ENCODE results near the gene TM6SF1. TPM values are rescaled to one million over a fixed set of nuclear protein-coding genes. Genes with fewer than 3 reads are reported as not detected.

The TM6SF1 gene
- total RNA-seq, 1 experiment from 2014 or later: 0.69 TPM

DNA sequence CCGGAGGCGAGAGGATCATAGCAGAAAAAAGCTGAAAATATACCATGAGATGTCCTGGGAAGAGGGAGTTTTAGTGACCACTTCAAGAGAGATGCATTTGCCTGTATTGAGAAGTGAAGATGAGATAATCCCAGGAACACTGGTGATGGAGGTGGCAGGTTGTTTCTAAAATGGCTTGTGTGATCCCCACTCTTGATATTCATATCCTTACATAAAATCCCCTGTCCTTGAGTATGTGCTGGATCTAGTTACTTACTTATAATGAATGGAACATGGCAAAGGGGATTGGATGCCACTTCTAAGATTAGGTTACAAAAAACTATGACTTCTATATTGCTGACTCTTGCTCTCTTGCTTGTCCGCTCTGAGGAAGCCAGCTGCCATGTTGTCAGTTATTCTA, 78.1 kb downstream of the TM6SF1 start:
- Histone ChIP-seq H3K4me3 (ENCODE audit: low read depth in 2 of 2, low read length in 2 of 2) (no peak overlapping the region), H3K36me3 (ENCODE audit: control insufficient read depth, insufficient read depth, low read length) (no peaks in the 10 kb centered on the region), H3K9me3 (ENCODE audit: control insufficient read depth, insufficient read depth, low read depth, low read length) (no peaks in the 10 kb centered on the region), H3K27ac (ENCODE audit: low read length) (no peak overlapping the region), H3K4me1 (ENCODE audit: control insufficient read depth, insufficient read depth, low read length) (no peaks in the 10 kb centered on the region), H3K27me3 (ENCODE audit: control insufficient read depth, insufficient read depth, low read length) (no peaks in the 10 kb centered on the region)
- in situ Hi-C loops (cut with HindIII; ENCODE audit: low pct_unique_long_range_greater_than_20kb, low sequenced_read_pairs): no loop called here
- intact Hi-C loops (cut with micrococcal nuclease; ENCODE audit: unreplicated experiment): no loop called here
- no peak for ATAC-seq
- ChIA-PET CTCF (no interaction called here), POLR2A (no interaction called here)
- BruUV-seq (replicated peaks): no TSS peak
- DNase-seq (ENCODE audit: low read depth, low spot score): no peak
- TF ChIP-seq TCF7L2 (IDR thresholded peaks at IDR 0.05; ENCODE audit: low read depth, low read length): no peak
- TF ChIP-seq POLR2AphosphoS5 (IDR thresholded peaks at IDR 0.05; ENCODE audit: low read depth, low read length): no peak
- TF ChIP-seq, protein P1, sequence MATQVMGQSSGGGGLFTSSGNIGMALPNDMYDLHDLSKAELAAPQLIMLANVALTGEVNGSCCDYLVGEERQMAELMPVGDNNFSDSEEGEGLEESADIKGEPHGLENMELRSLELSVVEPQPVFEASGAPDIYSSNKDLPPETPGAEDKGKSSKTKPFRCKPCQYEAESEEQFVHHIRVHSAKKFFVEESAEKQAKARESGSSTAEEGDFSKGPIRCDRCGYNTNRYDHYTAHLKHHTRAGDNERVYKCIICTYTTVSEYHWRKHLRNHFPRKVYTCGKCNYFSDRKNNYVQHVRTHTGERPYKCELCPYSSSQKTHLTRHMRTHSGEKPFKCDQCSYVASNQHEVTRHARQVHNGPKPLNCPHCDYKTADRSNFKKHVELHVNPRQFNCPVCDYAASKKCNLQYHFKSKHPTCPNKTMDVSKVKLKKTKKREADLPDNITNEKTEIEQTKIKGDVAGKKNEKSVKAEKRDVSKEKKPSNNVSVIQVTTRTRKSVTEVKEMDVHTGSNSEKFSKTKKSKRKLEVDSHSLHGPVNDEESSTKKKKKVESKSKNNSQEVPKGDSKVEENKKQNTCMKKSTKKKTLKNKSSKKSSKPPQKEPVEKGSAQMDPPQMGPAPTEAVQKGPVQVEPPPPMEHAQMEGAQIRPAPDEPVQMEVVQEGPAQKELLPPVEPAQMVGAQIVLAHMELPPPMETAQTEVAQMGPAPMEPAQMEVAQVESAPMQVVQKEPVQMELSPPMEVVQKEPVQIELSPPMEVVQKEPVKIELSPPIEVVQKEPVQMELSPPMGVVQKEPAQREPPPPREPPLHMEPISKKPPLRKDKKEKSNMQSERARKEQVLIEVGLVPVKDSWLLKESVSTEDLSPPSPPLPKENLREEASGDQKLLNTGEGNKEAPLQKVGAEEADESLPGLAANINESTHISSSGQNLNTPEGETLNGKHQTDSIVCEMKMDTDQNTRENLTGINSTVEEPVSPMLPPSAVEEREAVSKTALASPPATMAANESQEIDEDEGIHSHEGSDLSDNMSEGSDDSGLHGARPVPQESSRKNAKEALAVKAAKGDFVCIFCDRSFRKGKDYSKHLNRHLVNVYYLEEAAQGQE (IDR thresholded peaks at IDR 0.05; ENCODE audit: insufficient read depth in 1 of 2, low read depth in 2 of 2, low read length in 1 of 2): no peak
- TF ChIP-seq SIN3A (IDR thresholded peaks at IDR 0.05; ENCODE audit: borderline replicate concordance, insufficient read depth, low read depth, low read length): no peak

Small RNA genes within 50 kb of the gene (microRNA-seq; reads per million reads assigned to microRNA genes)
- gene MIR4515 (ENCODE audit: unreplicated experiment): not detected

Other genes with a start within 250 kb of the TM6SF1 start
- 35.9 TPM for gene HOMER2, start 154.9 kb upstream of the TM6SF1 start, total RNA-seq (2021; ENCODE audit: unreplicated experiment)
- gene RAMAC, start 121.4 kb upstream of the TM6SF1 start, total RNA-seq (2021; ENCODE audit: unreplicated experiment): 32.0 TPM
- gene C15orf40, start 96.0 kb upstream of the TM6SF1 start, total RNA-seq (2021; ENCODE audit: unreplicated experiment): 21.1 TPM
- 88.4 TPM for gene BTBD1, start 40.4 kb upstream of the TM6SF1 start, total RNA-seq (2021; ENCODE audit: unreplicated experiment)
- 34.1 TPM for gene HDGFL3, start 100.2 kb downstream of the TM6SF1 start, total RNA-seq (2021; ENCODE audit: unreplicated experiment)
- gene BNC1, start 177.0 kb downstream of the TM6SF1 start, total RNA-seq (2021; ENCODE audit: unreplicated experiment): not detected

All from Panc1 (cell line).